HFFc6 (cell line): ENCODE data around the gene LIN7B. TPM values are rescaled to one million over a fixed set of nuclear protein-coding genes. Genes with fewer than 3 reads are reported as not detected.
A peak's percentile ranks its signal among the peaks of the same experiment; 100 is the strongest.
"Not testable (repeated sequence)": the region's sequence is repeated elsewhere in the genome, so short reads cannot be mapped to it uniquely, and the experiment has no call there.

ENCODE experiments used
- DNase-seq: peaks from one replicate; pipeline ENCODE4 v3.0.0-alpha.2; 2018
- H3K27ac Mint-ChIP-seq: 2 replicates; pipeline ENCODE4 v1.8.0; 2020; ENCODE audit warnings: mild to moderate bottlenecking, mixed read lengths
- H3K27me3 Mint-ChIP-seq: 2 replicates; pipeline ENCODE4 v1.8.0; 2021; ENCODE audit warnings: mild to moderate bottlenecking, moderate library complexity, mixed read lengths; ENCODE audit not compliant: insufficient read depth
- H3K36me3 Mint-ChIP-seq: 2 replicates; pipeline ENCODE4 v1.8.0; 2021; ENCODE audit warnings: low read depth, mixed read lengths
- H3K4me1 Mint-ChIP-seq: 2 replicates; pipeline ENCODE4 v1.8.0; 2020; ENCODE audit warnings: low read depth, mixed read lengths
- H3K4me3 Mint-ChIP-seq: 2 replicates; pipeline ENCODE4 v1.8.0; 2020; ENCODE audit warnings: mild to moderate bottlenecking, moderate library complexity, mixed read lengths
- H3K9me3 Mint-ChIP-seq: 2 replicates; pipeline ENCODE4 v1.8.0; 2020; ENCODE audit warnings: mild to moderate bottlenecking, mixed read lengths
- CTCF ChIP-seq: fragments of 200-600 bp; sonication (generic); IDR thresholded peaks from 2 replicates; pipeline ENCODE4 v1.5.0; 2021; ENCODE audit warnings: antibody characterized with exemption, mild to moderate bottlenecking
- total RNA-seq, 6 experiments: library from RNA; stranded (reverse); fragmentation: NEBNext Ultra II Directional; extraction: Animal tissue kit (Norgen Biotek cat#: 25700); gene quantifications; 2 replicates in 1 of 6; 3 replicates in 5 of 6; pipeline ENCODE4 v1.2.3, GENCODE V29; 2021

LIN7B gene
- total RNA-seq, 6 experiments from 2014 or later: 9.3 to 12.7 (median 10.2) TPM

- Mint-ChIP-seq H3K4me1 (no peaks in the 10 kb centered on the region), H3K27ac (no peak overlapping the region)
These were observed 22.6 kb downstream of the LIN7B start for GRCh38 chr19:49136771-49137171.

GRCh38 chr19:49140951-49141350 lies 26.8 kb downstream of the LIN7B start:
- Mint-ChIP-seq H3K4me3 (peak overlapping the region; percentile 28; the same call in 1 of the 2 replicates), H3K27ac (no peak overlapping the region), H3K27me3 (peaks cover 8% of the 10 kb centered on the region), H3K4me1 (peaks cover 24% of the 10 kb centered on the region), H3K9me3 (no peaks in the 10 kb centered on the region), H3K36me3 (no peaks in the 10 kb centered on the region)
- no peak for TF ChIP-seq CTCF
- no peak for DNase-seq

More at GRCh38 chr19:49136771-49137171, 22.6 kb downstream of the LIN7B start:
- Mint-ChIP-seq H3K4me3 (no peak overlapping the region), H3K9me3 (no peaks in the 10 kb centered on the region), H3K36me3 (no peaks in the 10 kb centered on the region), H3K27me3 (peaks cover 10% of the 10 kb centered on the region)
- no peak for TF ChIP-seq CTCF
- DNase-seq: no peak

- H3K4me3 Mint-ChIP-seq: peak overlapping the region; percentile 28
- no peaks in the 10 kb centered on the region for H3K36me3 Mint-ChIP-seq
- H3K4me1 Mint-ChIP-seq: peaks cover 28% of the 10 kb centered on the region
- DNase-seq: no peak
- peaks cover 6% of the 10 kb centered on the region for H3K27me3 Mint-ChIP-seq
- no peaks in the 10 kb centered on the region for H3K9me3 Mint-ChIP-seq
- TF ChIP-seq CTCF: no peak
- H3K27ac Mint-ChIP-seq: no peak overlapping the region
These were observed 27.2 kb downstream of the LIN7B start for GRCh38 chr19:49141352-49141751.

- Mint-ChIP-seq H3K9me3 (no peaks in the 10 kb centered on the region), H3K27me3 (peaks cover 4% of the 10 kb centered on the region), H3K4me1 (peaks cover 30% of the 10 kb centered on the region), H3K27ac (peak overlapping the region; percentile 52), H3K4me3 (peak overlapping the region; percentile 95), H3K36me3 (no peaks in the 10 kb centered on the region)
- DNase-seq: peak; percentile 85
- no peak for TF ChIP-seq CTCF
These were observed 28.7 kb downstream of the LIN7B start for GRCh38 chr19:49142866-49143335.

- peaks cover 2% of the 10 kb centered on the region for H3K27me3 Mint-ChIP-seq
These were observed 31.6 kb downstream of the LIN7B start for GRCh38 chr19:49145573-49146407.

GRCh38 chr19:49146408-49146770 lies 32.2 kb downstream of the LIN7B start:
- H3K27ac Mint-ChIP-seq, H3K27me3 Mint-ChIP-seq, DNase-seq, H3K36me3 Mint-ChIP-seq, H3K9me3 Mint-ChIP-seq: not testable (repeated sequence)
- H3K4me3 Mint-ChIP-seq: peak overlapping the region; percentile 63; the same call in 1 of the 2 replicates
- H3K4me1 Mint-ChIP-seq: peaks cover 37% of the 10 kb centered on the region

More at GRCh38 chr19:49145573-49146407, 31.6 kb downstream of the LIN7B start:
- Mint-ChIP-seq H3K36me3 (no peaks in the 10 kb centered on the region), H3K27ac (peak overlapping the region; percentile 58), H3K4me3 (peak overlapping the region; percentile 63), H3K9me3 (no peaks in the 10 kb centered on the region), H3K4me1 (peaks cover 37% of the 10 kb centered on the region)
- DNase-seq: peak; percentile 55
- peak; percentile 96 for TF ChIP-seq CTCF
